ENCODE results near the gene COL9A1. TPM values are rescaled to one million over a fixed set of nuclear protein-coding genes. Genes with fewer than 3 reads are reported as not detected.

Gene COL9A1
- total RNA-seq (ENCODE audit: low replicate concordance), result 18.7 and 36.9 TPM in 2 replicates

GRCh38 chr6:70303034-70303525 is at the start of gene COL9A1:
Gene COL9A1, minus strand, starts transcription at chr6:70303084. Its CDS starts 160 bp downstream, at chr6:70302924.
- no peak within 1 kb of the TSS for H3K4me3 Mint-ChIP-seq
- no peaks in the 10 kb centered on the region for H3K36me3 Mint-ChIP-seq
- no peak for DNase-seq (ENCODE audit: low spot score)
- Histone ChIP-seq H3K27ac (no peak within 1 kb of the TSS), H2AFZ (replicated peaks) (no peak within 1 kb of the TSS), H3F3A (ENCODE audit: low read depth) (no peaks in the 10 kb centered on the region), H3K79me2 (ENCODE audit: low read depth) (no peaks in the 10 kb centered on the region), H3K4me2 (no peak within 1 kb of the TSS), H3K9ac (no peak within 1 kb of the TSS), H3K9me3 (ENCODE audit: low read depth) (no peaks in the 10 kb centered on the region), H3K27me3 (no peaks in the 10 kb centered on the region), H3K36me3 (no peaks in the 10 kb centered on the region), H3K4me3 (no peak within 1 kb of the TSS), H3K4me1 (no peaks in the 10 kb centered on the region), H4K20me1 (ENCODE audit: low read depth) (no peaks in the 10 kb centered on the region)
- H3K27ac Mint-ChIP-seq, result no peak within 1 kb of the TSS
- TF ChIP-seq EZH2 (IDR thresholded peaks at IDR 0.05) (no peak), CTCF (IDR thresholded peaks at IDR 0.05) (no peak), EZH2phosphoT487 (IDR thresholded peaks at IDR 0.05) (no peak)
- H3K4me1 Mint-ChIP-seq, result peaks cover 10% of the 10 kb centered on the region
- peaks cover 4% of the 10 kb centered on the region for H3K27me3 Mint-ChIP-seq (ENCODE audit: insufficient read depth, low read depth)
- H3K9me3 Mint-ChIP-seq, result no peaks in the 10 kb centered on the region

GRCh38 chr6:70351461-70351860 is 48.6 kb upstream of the COL9A1 start:
- Mint-ChIP-seq H3K27me3 (ENCODE audit: insufficient read depth, low read depth) (no peaks in the 10 kb centered on the region), H3K36me3 (no peaks in the 10 kb centered on the region), H3K4me3 (no peak overlapping the region), H3K4me1 (no peaks in the 10 kb centered on the region), H3K9me3 (no peaks in the 10 kb centered on the region), H3K27ac (no peak overlapping the region)
- no peaks in the 10 kb centered on the region for H4K20me1 ChIP-seq (ENCODE audit: low read depth)
- no peaks in the 10 kb centered on the region for H3F3A ChIP-seq (ENCODE audit: low read depth)
- H3K4me3 ChIP-seq, result no peak overlapping the region
- no peaks in the 10 kb centered on the region for H3K9me3 ChIP-seq (ENCODE audit: low read depth)
- no peak for TF ChIP-seq EZH2 (IDR thresholded peaks at IDR 0.05)
- no peak for TF ChIP-seq CTCF (IDR thresholded peaks at IDR 0.05)
- TF ChIP-seq EZH2phosphoT487 (IDR thresholded peaks at IDR 0.05), result no peak
- DNase-seq (ENCODE audit: low spot score), result no peak
- H3K36me3 ChIP-seq, result no peaks in the 10 kb centered on the region
- no peak overlapping the region for H3K9ac ChIP-seq
- no peak overlapping the region for H2AFZ ChIP-seq (replicated peaks)
- no peaks in the 10 kb centered on the region for H3K27me3 ChIP-seq
- no peak overlapping the region for H3K27ac ChIP-seq
- H3K79me2 ChIP-seq (ENCODE audit: low read depth), result no peaks in the 10 kb centered on the region
- no peaks in the 10 kb centered on the region for H3K4me1 ChIP-seq
- no peak overlapping the region for H3K4me2 ChIP-seq

GRCh38 chr6:70345619-70346018 is 42.7 kb upstream of the COL9A1 start:
- H3K36me3 Mint-ChIP-seq, result no peaks in the 10 kb centered on the region
- no peaks in the 10 kb centered on the region for H3K27me3 Mint-ChIP-seq (ENCODE audit: insufficient read depth, low read depth)
- H3K9me3 Mint-ChIP-seq, result no peaks in the 10 kb centered on the region
- no peak for DNase-seq (ENCODE audit: low spot score)
- no peaks in the 10 kb centered on the region for H3K4me1 ChIP-seq
- H3K4me3 Mint-ChIP-seq, result no peak overlapping the region
- no peaks in the 10 kb centered on the region for H4K20me1 ChIP-seq (ENCODE audit: low read depth)
- H3K9ac ChIP-seq, result no peak overlapping the region
- H3K27ac Mint-ChIP-seq, result no peak overlapping the region
- TF ChIP-seq EZH2 (IDR thresholded peaks at IDR 0.05) (no peak), CTCF (IDR thresholded peaks at IDR 0.05) (no peak)
- no peaks in the 10 kb centered on the region for H3K27me3 ChIP-seq
- H3K36me3 ChIP-seq, result no peaks in the 10 kb centered on the region
- no peaks in the 10 kb centered on the region for H3K79me2 ChIP-seq (ENCODE audit: low read depth)
- H3F3A ChIP-seq (ENCODE audit: low read depth), result no peaks in the 10 kb centered on the region
- H3K4me2 ChIP-seq, result no peak overlapping the region
- no peaks in the 10 kb centered on the region for H3K9me3 ChIP-seq (ENCODE audit: low read depth)
- H3K4me3 ChIP-seq, result no peak overlapping the region
- no peak overlapping the region for H2AFZ ChIP-seq (replicated peaks)
- no peaks in the 10 kb centered on the region for H3K4me1 Mint-ChIP-seq
- no peak overlapping the region for H3K27ac ChIP-seq
